ENCODE measurements around the gene FMNL3. TPM values are rescaled to one million over a fixed set of nuclear protein-coding genes. Genes with fewer than 3 reads are reported as not detected.

The FMNL3 gene
- total RNA-seq, 1 donor from 2014 or later: 30.4 TPM

DNA sequence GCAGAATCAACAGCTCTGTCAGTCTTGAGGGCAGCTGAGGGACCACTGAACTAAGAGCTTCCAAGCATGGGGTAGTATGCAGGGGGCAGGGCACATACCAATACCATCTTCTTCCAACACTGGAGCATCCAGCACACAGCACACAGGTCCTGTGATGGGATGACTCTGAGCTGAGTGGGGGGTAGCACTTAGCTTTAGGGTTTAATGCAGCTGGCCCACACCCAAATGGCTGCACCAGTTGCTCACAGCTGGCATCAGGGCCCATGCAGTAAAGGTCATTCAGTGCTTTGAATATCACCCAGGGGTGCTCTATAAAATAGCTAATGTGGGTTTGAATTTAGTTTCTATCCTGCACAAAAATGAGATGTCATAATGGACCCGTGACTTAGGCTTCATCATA is 103.5 kb downstream of the FMNL3 start:
- TF ChIP-seq, protein P1, sequence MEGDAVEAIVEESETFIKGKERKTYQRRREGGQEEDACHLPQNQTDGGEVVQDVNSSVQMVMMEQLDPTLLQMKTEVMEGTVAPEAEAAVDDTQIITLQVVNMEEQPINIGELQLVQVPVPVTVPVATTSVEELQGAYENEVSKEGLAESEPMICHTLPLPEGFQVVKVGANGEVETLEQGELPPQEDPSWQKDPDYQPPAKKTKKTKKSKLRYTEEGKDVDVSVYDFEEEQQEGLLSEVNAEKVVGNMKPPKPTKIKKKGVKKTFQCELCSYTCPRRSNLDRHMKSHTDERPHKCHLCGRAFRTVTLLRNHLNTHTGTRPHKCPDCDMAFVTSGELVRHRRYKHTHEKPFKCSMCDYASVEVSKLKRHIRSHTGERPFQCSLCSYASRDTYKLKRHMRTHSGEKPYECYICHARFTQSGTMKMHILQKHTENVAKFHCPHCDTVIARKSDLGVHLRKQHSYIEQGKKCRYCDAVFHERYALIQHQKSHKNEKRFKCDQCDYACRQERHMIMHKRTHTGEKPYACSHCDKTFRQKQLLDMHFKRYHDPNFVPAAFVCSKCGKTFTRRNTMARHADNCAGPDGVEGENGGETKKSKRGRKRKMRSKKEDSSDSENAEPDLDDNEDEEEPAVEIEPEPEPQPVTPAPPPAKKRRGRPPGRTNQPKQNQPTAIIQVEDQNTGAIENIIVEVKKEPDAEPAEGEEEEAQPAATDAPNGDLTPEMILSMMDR (IDR thresholded peaks at IDR 0.05): no peak
- Histone ChIP-seq H3K27ac (no peak overlapping the region), H3K36me3 (no peaks in the 10 kb centered on the region), H3K9me3 (no peaks in the 10 kb centered on the region), H3K4me3 (no peak overlapping the region), H3K27me3 (no peaks in the 10 kb centered on the region), H3K4me1 (no peaks in the 10 kb centered on the region)
- DNase-seq (ENCODE audit: low spot score in 2 of 2): no peak
- intact Hi-C loops (cut with DNase I): no loop called here

DNA sequence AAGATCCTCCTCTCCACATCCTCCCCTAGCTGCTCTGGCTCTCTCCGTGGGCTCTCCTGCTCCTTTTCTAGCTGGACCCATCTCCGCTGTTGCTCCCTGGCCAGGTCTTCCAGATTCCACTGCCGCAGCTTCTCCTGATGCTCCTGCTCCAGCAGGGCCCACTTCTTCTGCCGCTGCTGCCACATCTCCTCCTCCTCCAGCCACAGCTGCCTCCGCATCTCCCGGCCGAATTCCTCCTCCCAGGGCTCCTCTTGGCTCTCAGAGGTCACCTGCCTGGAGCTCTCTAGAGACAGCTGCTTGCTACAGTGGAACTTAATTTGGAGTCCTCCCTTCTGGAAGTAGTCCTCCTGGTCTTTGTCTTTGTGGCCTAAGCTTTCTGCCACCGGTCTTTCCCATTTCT is 107.2 kb downstream of the FMNL3 start:
- no peak for DNase-seq (ENCODE audit: low spot score in 2 of 2)
- H3K27ac ChIP-seq: no peak overlapping the region
- H3K9me3 ChIP-seq: no peaks in the 10 kb centered on the region
- no peak overlapping the region for H3K4me3 ChIP-seq
- H3K27me3 ChIP-seq: no peaks in the 10 kb centered on the region
- intact Hi-C loops (cut with DNase I): no loop called here
- H3K4me1 ChIP-seq: no peaks in the 10 kb centered on the region
- H3K36me3 ChIP-seq: no peaks in the 10 kb centered on the region
- TF ChIP-seq, protein P1 (IDR thresholded peaks at IDR 0.05): no peak

DNA sequence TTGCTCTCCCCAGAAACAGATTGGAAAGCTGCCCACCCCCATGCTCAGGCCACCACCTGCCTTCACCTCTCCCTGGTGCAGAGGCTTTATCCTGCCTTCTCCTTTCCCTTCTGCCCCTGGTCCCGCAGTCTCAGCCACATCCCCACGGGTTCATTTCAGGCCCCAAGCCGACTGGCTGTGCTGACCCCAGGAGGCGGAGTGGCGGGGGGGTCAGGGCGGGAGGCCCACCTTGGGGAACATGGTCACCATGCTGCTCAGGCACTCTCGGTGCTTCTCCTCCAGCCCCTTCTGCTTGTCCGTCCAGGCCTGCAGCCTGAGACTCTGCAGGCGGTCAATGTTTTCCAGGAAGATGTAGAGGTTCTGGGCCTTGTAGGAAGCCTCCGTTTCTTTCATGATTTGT is 108.7 kb downstream of the FMNL3 start:
- H3K4me3 ChIP-seq: no peak overlapping the region
- no peaks in the 10 kb centered on the region for H3K4me1 ChIP-seq
- DNase-seq (ENCODE audit: low spot score in 2 of 2): no peak
- H3K27me3 ChIP-seq: no peaks in the 10 kb centered on the region
- intact Hi-C loops (cut with DNase I): no loop called here
- TF ChIP-seq, protein P1 (IDR thresholded peaks at IDR 0.05): no peak
- H3K27ac ChIP-seq: no peak overlapping the region
- no peaks in the 10 kb centered on the region for H3K36me3 ChIP-seq
- H3K9me3 ChIP-seq: no peaks in the 10 kb centered on the region

DNA sequence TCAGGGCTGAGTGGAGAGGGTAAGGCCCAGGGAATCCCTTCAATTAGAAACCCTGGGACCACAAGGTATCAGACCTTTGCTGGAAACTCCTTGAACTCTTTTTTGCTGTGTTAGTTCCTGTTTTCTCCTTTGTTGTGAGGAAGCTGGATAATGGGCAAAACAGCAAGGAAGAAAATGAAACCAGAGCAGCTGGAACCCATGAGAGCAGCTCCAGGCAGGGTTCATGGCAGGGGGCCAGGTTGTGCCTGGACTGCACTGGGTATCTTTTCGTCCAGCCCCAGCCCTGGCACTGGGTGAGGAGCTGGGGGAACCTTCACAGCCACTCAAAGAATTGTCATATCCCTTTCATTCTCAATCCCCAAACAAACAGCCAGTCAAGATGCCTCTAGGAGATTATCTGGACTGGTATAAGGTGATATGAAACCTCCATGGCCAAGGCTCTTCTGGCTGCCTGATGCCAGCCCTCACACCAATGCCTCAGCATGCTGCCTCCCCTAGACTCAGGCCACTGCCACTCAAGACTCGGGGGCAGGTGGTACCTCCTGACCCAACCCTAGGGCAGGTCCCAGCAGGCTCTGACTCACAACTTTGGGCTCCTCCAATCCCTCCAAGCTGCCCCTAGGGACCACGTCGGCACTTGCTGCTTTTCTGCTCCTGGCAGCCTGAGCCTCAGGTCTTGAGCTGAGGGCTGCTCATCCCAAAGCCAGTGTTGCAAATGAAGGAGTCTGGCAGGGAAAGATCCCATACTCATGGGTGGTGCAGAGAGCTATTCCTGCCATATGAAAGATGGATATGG is 118.3 kb downstream of the FMNL3 start:
- Histone ChIP-seq H3K4me1 (no peaks in the 10 kb centered on the region), H3K4me3 (no peak overlapping the region), H3K9me3 (no peaks in the 10 kb centered on the region), H3K27ac (no peak overlapping the region), H3K36me3 (peaks cover 0 to 2% of the 10 kb centered on the region in 2 donors), H3K27me3 (no peaks in the 10 kb centered on the region)
- no peak for DNase-seq (ENCODE audit: low spot score in 2 of 2)
- intact Hi-C loops (cut with DNase I): no loop called here
- TF ChIP-seq, protein P1 (IDR thresholded peaks at IDR 0.05): no peak

DNA sequence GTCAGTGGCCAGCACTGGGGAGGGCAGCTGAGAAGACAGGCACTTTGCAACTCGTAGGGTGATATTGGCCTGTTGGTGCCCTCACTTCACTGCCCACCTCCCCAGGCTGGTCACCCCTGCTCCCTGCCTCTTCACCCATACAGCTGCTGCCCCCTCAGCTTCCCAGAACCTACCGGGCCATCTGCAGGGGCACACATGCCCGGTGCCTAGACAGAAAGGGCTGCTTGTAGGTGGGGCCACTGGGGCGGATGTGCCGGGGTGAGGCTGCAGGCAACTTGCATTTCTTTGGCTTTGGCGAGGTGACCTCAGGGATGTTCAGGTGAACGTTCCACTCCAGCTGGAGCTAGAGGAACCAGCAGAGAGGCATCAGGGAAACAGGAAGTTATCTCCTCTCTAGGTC is 118.9 kb downstream of the FMNL3 start:
- DNase-seq (ENCODE audit: low spot score in 2 of 2): no peak
- no peaks in the 10 kb centered on the region for H3K4me1 ChIP-seq
- H3K27me3 ChIP-seq: no peaks in the 10 kb centered on the region
- H3K9me3 ChIP-seq: no peaks in the 10 kb centered on the region
- H3K4me3 ChIP-seq: no peak overlapping the region
- no peak overlapping the region for H3K27ac ChIP-seq
- intact Hi-C loops (cut with DNase I): no loop called here
- H3K36me3 ChIP-seq: peaks cover 0 to 2% of the 10 kb centered on the region in 2 donors
- TF ChIP-seq, protein P1 (IDR thresholded peaks at IDR 0.05): no peak

All from ascending aorta (tissue), 2 donors.